Measurements from ENCODE around the gene PRKAR2A. TPM values are rescaled to one million over a fixed set of nuclear protein-coding genes. Genes with fewer than 3 reads are reported as not detected.
"Not testable (repeated sequence)": the region's sequence is repeated elsewhere in the genome, so short reads cannot be mapped to it uniquely, and the experiment has no call there.

PRKAR2A gene
- total RNA-seq, 1 experiment from 2014 or later, result 85.4 TPM

- intact Hi-C loops (cut with micrococcal nuclease; ENCODE audit: unreplicated experiment); H3K9me3 ChIP-seq (ENCODE audit: control insufficient read depth, insufficient read depth, low read depth, low read length); H3K4me3 ChIP-seq (ENCODE audit: low read depth in 2 of 2, low read length in 2 of 2); H3K36me3 ChIP-seq (ENCODE audit: control insufficient read depth, insufficient read depth, low read length); BruUV-seq (replicated peaks); CTCF ChIA-PET; H3K27me3 ChIP-seq (ENCODE audit: control insufficient read depth, insufficient read depth, low read length); in situ Hi-C loops (cut with HindIII; ENCODE audit: low pct_unique_long_range_greater_than_20kb, low sequenced_read_pairs); POLR2A ChIA-PET; DNase-seq (ENCODE audit: low read depth, low spot score); H3K27ac ChIP-seq (ENCODE audit: low read length); ATAC-seq; H3K4me1 ChIP-seq (ENCODE audit: control insufficient read depth, insufficient read depth, low read length): not testable (repeated sequence)
These were observed 113.7 kb downstream of the PRKAR2A start for GRCh38 chr3:48733752-48734518.

GRCh38 chr3:48727511-48727910, 120.2 kb downstream of the PRKAR2A start:
- H3K27me3 ChIP-seq (ENCODE audit: control insufficient read depth, insufficient read depth, low read length), result no peaks in the 10 kb centered on the region
- no peak overlapping the region for H3K4me3 ChIP-seq (ENCODE audit: low read depth in 2 of 2, low read length in 2 of 2)
- H3K9me3 ChIP-seq (ENCODE audit: control insufficient read depth, insufficient read depth, low read depth, low read length), result no peaks in the 10 kb centered on the region
- no peaks in the 10 kb centered on the region for H3K36me3 ChIP-seq (ENCODE audit: control insufficient read depth, insufficient read depth, low read length)
- intact Hi-C loops (cut with micrococcal nuclease; ENCODE audit: unreplicated experiment), result no loop called here
- ChIA-PET CTCF (no interaction called here), POLR2A (no interaction called here)
- ATAC-seq (no peak), DNase-seq (ENCODE audit: low read depth, low spot score) (no peak)
- BruUV-seq (replicated peaks), result no TSS peak
- TF ChIP-seq POLR2AphosphoS5 (IDR thresholded peaks at IDR 0.05; ENCODE audit: low read depth, low read length) (no peak), REST (IDR thresholded peaks at IDR 0.05; ENCODE audit: insufficient read depth in 1 of 2, low read depth in 2 of 2, low read length in 1 of 2) (no peak), CTCF (IDR thresholded peaks at IDR 0.05) (no peak), SIN3A (IDR thresholded peaks at IDR 0.05; ENCODE audit: borderline replicate concordance, insufficient read depth, low read depth, low read length) (no peak), TCF7L2 (IDR thresholded peaks at IDR 0.05; ENCODE audit: low read depth, low read length) (no peak)
- H3K4me1 ChIP-seq (ENCODE audit: control insufficient read depth, insufficient read depth, low read length), result no peaks in the 10 kb centered on the region
- H3K27ac ChIP-seq (ENCODE audit: low read length), result no peak overlapping the region
- in situ Hi-C loops (cut with HindIII; ENCODE audit: low pct_unique_long_range_greater_than_20kb, low sequenced_read_pairs), result no loop called here

GRCh38 chr3:48725185-48725855, 122.4 kb downstream of the PRKAR2A start:
- not testable (repeated sequence) for ATAC-seq

More at GRCh38 chr3:48725185-48725855, 122.4 kb downstream of the PRKAR2A start:
- in situ Hi-C loops (cut with HindIII; ENCODE audit: low pct_unique_long_range_greater_than_20kb, low sequenced_read_pairs); BruUV-seq (replicated peaks); POLR2A ChIA-PET; CTCF ChIA-PET; H3K4me3 ChIP-seq (ENCODE audit: low read depth in 2 of 2, low read length in 2 of 2); intact Hi-C loops (cut with micrococcal nuclease; ENCODE audit: unreplicated experiment); DNase-seq (ENCODE audit: low read depth, low spot score); H3K27ac ChIP-seq (ENCODE audit: low read length); H3K36me3 ChIP-seq (ENCODE audit: control insufficient read depth, insufficient read depth, low read length); H3K27me3 ChIP-seq (ENCODE audit: control insufficient read depth, insufficient read depth, low read length); H3K9me3 ChIP-seq (ENCODE audit: control insufficient read depth, insufficient read depth, low read depth, low read length); H3K4me1 ChIP-seq (ENCODE audit: control insufficient read depth, insufficient read depth, low read length): not testable (repeated sequence)

Measured in Panc1 (cell line).